Measurements from ENCODE around the gene SLC4A7.
A peak's percentile ranks its signal among the peaks of the same experiment; 100 is the strongest.

SLC4A7 gene

DNA sequence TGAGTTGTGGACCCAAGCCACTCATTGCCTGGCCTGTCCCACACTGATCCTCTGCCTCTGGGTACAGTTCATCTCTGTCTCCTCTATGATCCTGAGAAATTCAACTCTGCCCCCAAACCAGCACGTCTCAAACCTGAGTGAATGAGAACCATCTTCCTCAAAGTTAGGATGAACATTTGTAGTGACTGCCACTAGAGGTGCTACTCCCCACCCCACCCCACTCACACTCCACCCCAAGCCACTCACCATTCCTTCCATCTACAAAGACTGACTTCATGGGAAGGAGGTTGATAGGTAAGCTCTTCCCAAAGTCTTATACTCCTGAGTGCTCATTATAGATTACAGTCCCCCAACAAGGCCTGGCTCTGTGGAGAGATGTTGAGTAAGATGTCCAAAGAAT lies 158.8 kb downstream of the SLC4A7 start:
- peak; percentile 13 for DNase-seq (ENCODE audit: low spot score)

DNA sequence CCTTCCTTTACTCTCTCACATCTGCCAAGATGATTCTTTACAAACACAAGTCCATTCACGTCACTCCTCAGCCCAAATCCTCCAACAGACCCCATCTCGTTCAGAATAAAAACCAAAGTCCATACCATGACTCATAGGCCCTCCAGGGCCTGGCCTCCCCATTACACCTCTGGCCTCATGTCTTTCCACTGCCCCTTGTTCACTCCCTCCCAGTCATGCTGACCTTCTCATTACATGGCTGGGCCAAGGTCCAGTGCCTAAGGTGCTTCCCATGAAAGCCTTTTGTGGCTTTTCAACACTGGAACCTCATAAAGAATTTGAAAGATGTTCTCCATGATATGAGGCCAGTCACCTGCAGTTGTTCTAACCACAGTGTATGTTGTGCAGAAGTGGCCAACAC lies 159.5 kb downstream of the SLC4A7 start:
- no peak for DNase-seq (ENCODE audit: low spot score)

DNA sequence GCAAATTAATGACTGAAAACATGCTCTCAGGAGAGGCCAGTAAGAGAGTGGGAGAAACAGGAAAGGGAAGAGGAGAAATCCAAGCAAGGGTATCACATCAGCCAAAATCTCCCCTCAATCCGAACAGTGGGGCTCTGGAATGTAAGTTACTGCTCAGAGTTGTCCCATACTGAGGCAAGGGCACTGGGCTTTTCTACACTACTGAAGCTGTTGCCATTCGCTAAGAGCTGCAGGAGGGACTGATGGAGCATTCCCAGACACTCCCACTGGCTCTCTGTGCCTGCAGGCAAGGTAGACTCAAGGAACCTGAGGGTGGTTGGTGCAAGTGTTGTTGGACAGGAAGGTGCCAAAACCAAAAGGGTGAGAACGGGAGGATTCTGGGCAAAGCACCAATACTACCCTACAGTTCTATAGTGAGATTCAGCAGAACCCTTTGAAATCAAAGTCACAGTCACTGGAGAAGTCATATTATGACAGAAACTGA lies 161.1 kb downstream of the SLC4A7 start:
- DNase-seq (ENCODE audit: low spot score), result no peak

All from germinal center (tissue), 1 donor.